HG03159 (cell line): ENCODE data around the gene IFT122.
"Not testable (repeated sequence)": the region's sequence is repeated elsewhere in the genome, so short reads cannot be mapped to it uniquely, and the experiment has no call there.

Experiments
- ATAC-seq: cut with Tn5 transposase; IDR thresholded peaks from one replicate; pipeline ENCODE4 v1.9.1; 2021; ENCODE audit warnings: mild to moderate bottlenecking, moderate library complexity; ENCODE audit not compliant: unreplicated experiment

Gene IFT122

GRCh38 chr3:129473067-129473768 lies 33.2 kb downstream of the IFT122 start:
- no peak for ATAC-seq

- no peak for ATAC-seq
Observed at GRCh38 chr3:129473769-129474152, 33.7 kb downstream of the IFT122 start.

GRCh38 chr3:129474984-129475804 lies 35.2 kb downstream of the IFT122 start:
- no peak for ATAC-seq

GRCh38 chr3:129475863-129476262 lies 35.8 kb downstream of the IFT122 start:
- no peak for ATAC-seq

- no peak for ATAC-seq
Observed at GRCh38 chr3:129476586-129476985, 36.6 kb downstream of the IFT122 start.

GRCh38 chr3:129481225-129481765 lies 41.3 kb downstream of the IFT122 start:
- ATAC-seq, result not testable (repeated sequence)

GRCh38 chr3:129481766-129482332 lies 41.8 kb downstream of the IFT122 start:
- no peak for ATAC-seq

GRCh38 chr3:129482721-129483120 lies 42.7 kb downstream of the IFT122 start:
- no peak for ATAC-seq

GRCh38 chr3:129483870-129484269 lies 43.8 kb downstream of the IFT122 start:
- ATAC-seq, result no peak

- ATAC-seq, result not testable (repeated sequence)
Observed at GRCh38 chr3:129485146-129485545, 45.1 kb downstream of the IFT122 start.

GRCh38 chr3:129485721-129486663 lies 46.0 kb downstream of the IFT122 start:
- no peak for ATAC-seq

- ATAC-seq, result no peak
Observed at GRCh38 chr3:129486664-129487035, 46.6 kb downstream of the IFT122 start.

GRCh38 chr3:129487183-129487867 lies 47.3 kb downstream of the IFT122 start:
- no peak for ATAC-seq

GRCh38 chr3:129487868-129488335 lies 47.9 kb downstream of the IFT122 start:
- ATAC-seq, result not testable (repeated sequence)

GRCh38 chr3:129489258-129489657 lies 49.2 kb downstream of the IFT122 start:
- ATAC-seq, result not testable (repeated sequence)

- ATAC-seq, result peak; percentile 74
Observed at GRCh38 chr3:129490273-129490675, 50.2 kb downstream of the IFT122 start.

GRCh38 chr3:129491077-129491476 lies 51.1 kb downstream of the IFT122 start:
- ATAC-seq, result not testable (repeated sequence)

GRCh38 chr3:129491794-129492193 lies 51.8 kb downstream of the IFT122 start:
- no peak for ATAC-seq

GRCh38 chr3:129492691-129493090 lies 52.7 kb downstream of the IFT122 start:
- no peak for ATAC-seq

GRCh38 chr3:129493206-129493605 lies 53.2 kb downstream of the IFT122 start:
- ATAC-seq, result no peak
